Activated B cell treated with CpG ODN at 0.5 μM for 24 hours (primary cell): ENCODE measurements around the gene LCN15. TPM values are rescaled to one million over a fixed set of nuclear protein-coding genes. Genes with fewer than 3 reads are reported as not detected.

ENCODE experiments used
- ATAC-seq: fragments of 200-7000 bp; cut with Tn5 transposase; one replicate; pipeline ENCODE4 v1.10.0; 2021; ENCODE audit warnings: low read depth, mild to moderate bottlenecking, moderate library complexity
- CTCF ChIA-PET: fragments of 350-600 bp; sonication (Branson Sonifier 250); formaldehyde crosslinking; loops from one replicate; lab custom pipeline; 2021; ENCODE audit warnings: antibody characterized with exemption; lab: Charles Lee
- POLR2A ChIA-PET: fragments of 350-600 bp; sonication (Branson Sonifier 250); formaldehyde crosslinking; loops from one replicate; lab custom pipeline; 2021; ENCODE audit warnings: antibody characterized with exemption; lab: Charles Lee
- DNase-seq: peaks from one replicate; pipeline ENCODE4 v3.0.0; 2022
- H3K27ac Mint-ChIP-seq: one replicate; pipeline ENCODE4 v1.8.0; 2020; ENCODE audit warnings: mixed read lengths
- H3K27me3 Mint-ChIP-seq: one replicate; pipeline ENCODE4 v1.8.0; 2021; ENCODE audit warnings: mixed read lengths
- H3K36me3 Mint-ChIP-seq: one replicate; pipeline ENCODE4 v1.8.0; 2021; ENCODE audit warnings: low read depth, mixed read lengths
- H3K4me1 Mint-ChIP-seq: one replicate; pipeline ENCODE4 v1.8.0; 2021; ENCODE audit warnings: mixed read lengths
- H3K4me3 Mint-ChIP-seq: one replicate; pipeline ENCODE4 v1.8.0; 2020; ENCODE audit warnings: mild to moderate bottlenecking, mixed read lengths
- H3K9me3 Mint-ChIP-seq: one replicate; pipeline ENCODE4 v1.8.0; 2020; ENCODE audit warnings: mixed read lengths
- CTCF ChIP-seq: fragments of 200-600 bp; IDR thresholded peaks from one replicate; pipeline ENCODE4 v1.8.0; 2022; ENCODE audit warnings: antibody characterized with exemption, mild to moderate bottlenecking
- intact Hi-C: fragments of 100-400 bp; cut with micrococcal nuclease; formaldehyde crosslinking; loops from one replicate; pipeline ENCODE4 v1.15.1; 2024
- total RNA-seq: library from RNA; stranded (reverse); gene quantifications from 2 replicates; pipeline ENCODE4 v1.2.3, GENCODE V29; 2022

Gene LCN15
- total RNA-seq, 1 donor from 2014 or later: not detected

GRCh38 chr9:136740069-136740468 is 24.2 kb downstream of the LCN15 start:
- no peak for DNase-seq
- Mint-ChIP-seq H3K4me1 (peaks cover 45% of the 10 kb centered on the region), H3K36me3 (peaks cover 20% of the 10 kb centered on the region), H3K4me3 (peak overlapping the region; percentile 58), H3K27ac (no peak overlapping the region), H3K27me3 (no peaks in the 10 kb centered on the region), H3K9me3 (no peaks in the 10 kb centered on the region)
- TF ChIP-seq CTCF: no peak
- intact Hi-C loops: no loop called here
- ATAC-seq: no peak
- POLR2A ChIA-PET: interaction anchor here (4.4 kb wide), 1 partner anchor 11 kb away, joined by 86 read pairs; no protein-coding TSS in a partner anchor
- CTCF ChIA-PET: no interaction called here

- POLR2A ChIA-PET: interaction anchor here (4.4 kb wide), 1 partner anchor 11 kb away, joined by 86 read pairs; no protein-coding TSS in a partner anchor
- peaks cover 20% of the 10 kb centered on the region for H3K36me3 Mint-ChIP-seq
These were observed 24.8 kb downstream of the LCN15 start for GRCh38 chr9:136739509-136739908.

GRCh38 chr9:136738960-136739359 is 25.4 kb downstream of the LCN15 start:
- POLR2A ChIA-PET: interaction anchor here (1.6 to 1.7 kb wide), 2 partner anchors 9 to 11 kb away, joined by 7 to 8 read pairs; no protein-coding TSS in a partner anchor
- no peak for ATAC-seq
- DNase-seq: no peak
- Mint-ChIP-seq H3K27ac (no peak overlapping the region), H3K27me3 (no peaks in the 10 kb centered on the region), H3K9me3 (no peaks in the 10 kb centered on the region), H3K36me3 (peaks cover 20% of the 10 kb centered on the region), H3K4me1 (peaks cover 41% of the 10 kb centered on the region), H3K4me3 (no peak overlapping the region)
- intact Hi-C loops: no loop called here
- no peak for TF ChIP-seq CTCF
- CTCF ChIA-PET: no interaction called here

More at GRCh38 chr9:136739509-136739908, 24.8 kb downstream of the LCN15 start:
- H3K4me1 Mint-ChIP-seq: peaks cover 42% of the 10 kb centered on the region
- no peaks in the 10 kb centered on the region for H3K27me3 Mint-ChIP-seq
- no peak for DNase-seq
- CTCF ChIA-PET: no interaction called here
- ATAC-seq: no peak
- intact Hi-C loops: no loop called here
- H3K9me3 Mint-ChIP-seq: no peaks in the 10 kb centered on the region
- H3K27ac Mint-ChIP-seq: no peak overlapping the region
- H3K4me3 Mint-ChIP-seq: no peak overlapping the region
- TF ChIP-seq CTCF: no peak

- Mint-ChIP-seq H3K36me3 (peaks cover 20% of the 10 kb centered on the region), H3K4me1 (peaks cover 19% of the 10 kb centered on the region), H3K9me3 (no peaks in the 10 kb centered on the region), H3K27me3 (no peaks in the 10 kb centered on the region), H3K27ac (peak overlapping the region; percentile 56), H3K4me3 (no peak overlapping the region)
- ChIA-PET CTCF (no interaction called here), POLR2A (interaction anchor here (0.6 to 1.5 kb wide), 3 partner anchors 8 to 95 kb away, joined by 5 to 7 read pairs (median 6); no protein-coding TSS in a partner anchor)
- DNase-seq (no peak), ATAC-seq (no peak)
- no peak for TF ChIP-seq CTCF
- intact Hi-C loops: no loop called here
These were observed 28.4 kb downstream of the LCN15 start for GRCh38 chr9:136735812-136736480.

GRCh38 chr9:136734837-136735496 is 29.4 kb downstream of the LCN15 start:
- no peak for DNase-seq
- Mint-ChIP-seq H3K27me3 (no peaks in the 10 kb centered on the region), H3K4me3 (no peak overlapping the region), H3K9me3 (no peaks in the 10 kb centered on the region), H3K36me3 (peaks cover 20% of the 10 kb centered on the region), H3K4me1 (peaks cover 13% of the 10 kb centered on the region), H3K27ac (peak overlapping the region; percentile 7)
- CTCF ChIA-PET: no interaction called here
- no peak for TF ChIP-seq CTCF
- intact Hi-C loops: no loop called here
- no peak for ATAC-seq
- POLR2A ChIA-PET: interaction anchor here (0.6 kb wide), 1 partner anchor 65 kb away, joined by 6 read pairs; no protein-coding TSS in a partner anchor
